GM12892 (cell line): ENCODE data around the gene HEPN1.

Source experiments
- POLR2A ChIP-seq: IDR thresholded peaks from 2 replicates; pipeline ENCODE4 v1.6.1; 2011; ENCODE audit warnings: low read depth, low read length, control low read depth
- TAF1 ChIP-seq: IDR thresholded peaks from 2 replicates; pipeline ENCODE4 v1.6.1; 2011; ENCODE audit warnings: low read depth, mild to moderate bottlenecking, control low read depth, low read length, borderline replicate concordance

DNA sequence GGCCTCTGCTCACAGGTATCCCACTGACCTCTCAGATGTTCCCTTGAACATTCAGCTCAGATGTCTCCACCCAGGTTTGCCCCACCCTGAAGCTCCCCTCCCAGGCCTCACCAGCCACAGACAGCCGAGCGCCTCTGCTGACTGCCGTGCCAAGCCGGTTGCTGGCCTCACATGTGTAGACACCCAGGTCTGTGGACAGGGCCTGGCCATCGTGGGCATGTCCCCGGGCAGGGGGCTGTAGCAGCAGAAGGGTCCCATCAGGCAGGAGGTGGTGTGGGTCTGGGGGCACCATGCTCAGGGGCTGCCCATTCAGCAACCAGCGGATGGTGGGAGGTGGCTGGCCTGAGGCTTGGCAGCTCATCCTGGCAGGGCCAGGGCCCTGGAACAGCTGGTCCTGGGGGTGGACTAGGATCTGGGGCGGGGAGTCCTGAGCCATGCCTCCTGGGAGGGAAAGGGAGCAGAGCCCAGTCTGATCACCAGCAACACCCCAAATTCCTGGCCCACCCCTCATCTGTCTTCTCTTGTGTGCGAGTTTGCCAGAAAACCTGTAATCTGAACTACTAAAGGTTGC is 22.1 kb upstream of the HEPN1 start:
- TF ChIP-seq POLR2A (no peak), TAF1 (no peak)
